HepG2 (cell line): ENCODE data around the gene PKLR. TPM values are rescaled to one million over a fixed set of nuclear protein-coding genes. Genes with fewer than 3 reads are reported as not detected.

ENCODE experiments used
- ATF1 ChIP-seq: IDR thresholded peaks from 2 replicates; pipeline ENCODE4 v1.6.1; 2016; ENCODE audit warnings: mild to moderate bottlenecking, control low read depth
- CEBPG ChIP-seq: IDR thresholded peaks from 2 replicates; pipeline ENCODE4 v1.6.1; 2016
- CSRNP1 ChIP-seq: sonication (generic); formaldehyde crosslinking; IDR thresholded peaks from 2 replicates; pipeline ENCODE4 v1.8.1; 2023; ENCODE audit warnings: mild to moderate bottlenecking, missing genetic modification reagents
- FOXC1 ChIP-seq: sonication (generic); formaldehyde crosslinking; IDR thresholded peaks from 2 replicates; pipeline ENCODE4 v1.8.0; 2022; ENCODE audit warnings: mild to moderate bottlenecking, missing genetic modification reagents, borderline replicate concordance
- HCFC1 ChIP-seq: fragments of 150-350 bp; IDR thresholded peaks from 2 replicates; pipeline ENCODE4 v1.6.1; 2014; ENCODE audit warnings: low read depth, low read length
- HES4 ChIP-seq: sonication (generic); formaldehyde crosslinking; IDR thresholded peaks from 2 replicates; pipeline ENCODE4 v1.9.0; 2021; ENCODE audit warnings: mild to moderate bottlenecking, missing genetic modification reagents, borderline replicate concordance
- HIVEP1 ChIP-seq: sonication (generic); formaldehyde crosslinking; IDR thresholded peaks from 2 replicates; pipeline ENCODE4 v1.4.0; 2020; ENCODE audit warnings: mild to moderate bottlenecking, missing genetic modification reagents
- HNRNPUL1 ChIP-seq: fragments of 200-400 bp; formaldehyde crosslinking; IDR thresholded peaks from 2 replicates; pipeline ENCODE4 v1.6.1; 2017; ENCODE audit warnings: low read depth, mild to moderate bottlenecking, low read length, moderate library complexity
- MAX ChIP-seq: IDR thresholded peaks from 2 replicates; pipeline ENCODE4 v1.6.1; 2012; ENCODE audit warnings: inconsistent platforms
- NFRKB ChIP-seq: fragments of 450-650 bp; IDR thresholded peaks from 2 replicates; pipeline ENCODE4 v1.6.1; 2017
- ONECUT2 ChIP-seq: sonication (generic); formaldehyde crosslinking; IDR thresholded peaks from 2 replicates; pipeline ENCODE4 v1.4.0; 2020; ENCODE audit warnings: missing genetic modification reagents
- PLSCR1 ChIP-seq: sonication (generic); formaldehyde crosslinking; IDR thresholded peaks from 2 replicates; pipeline ENCODE4 v1.5.0; 2020; ENCODE audit warnings: missing genetic modification reagents, mild to moderate bottlenecking, borderline replicate concordance
- POGK ChIP-seq: sonication (generic); formaldehyde crosslinking; conservative IDR thresholded peaks from 2 replicates; pipeline ENCODE4 v1.8.0; 2022; ENCODE audit warnings: mild to moderate bottlenecking, moderate library complexity, missing genetic modification reagents
- RBAK ChIP-seq: sonication (generic); formaldehyde crosslinking; IDR thresholded peaks from 2 replicates; pipeline ENCODE4 v1.5.1; 2020; ENCODE audit warnings: mild to moderate bottlenecking, missing genetic modification reagents
- SMC3 ChIP-seq: IDR thresholded peaks from 2 replicates; pipeline ENCODE4 v1.6.1; 2011; ENCODE audit warnings: low read length, improper control_type of control experiment
- SNRNP70 ChIP-seq: fragments of 200-400 bp; formaldehyde crosslinking; IDR thresholded peaks from 2 replicates; pipeline ENCODE4 v1.6.1; 2017; ENCODE audit warnings: mild to moderate bottlenecking, low read depth, low read length, moderate library complexity
- THAP7 ChIP-seq: sonication (generic); formaldehyde crosslinking; IDR thresholded peaks from 2 replicates; pipeline ENCODE4 v1.8.1; 2023; ENCODE audit warnings: mild to moderate bottlenecking, missing genetic modification reagents
- ZFY ChIP-seq: sonication (generic); formaldehyde crosslinking; IDR thresholded peaks from 2 replicates; pipeline ENCODE4 v1.4.0; 2020; ENCODE audit warnings: missing genetic modification reagents
- ZMYM2 ChIP-seq: sonication (generic); formaldehyde crosslinking; IDR thresholded peaks from 2 replicates; pipeline ENCODE4 v1.8.0; 2022; ENCODE audit warnings: mild to moderate bottlenecking, missing genetic modification reagents
- ZNF263 ChIP-seq: sonication (generic); formaldehyde crosslinking; IDR thresholded peaks from 2 replicates; pipeline ENCODE4 v1.4.0; 2020; ENCODE audit warnings: missing genetic modification reagents
- ZNF460 ChIP-seq: sonication (generic); formaldehyde crosslinking; IDR thresholded peaks from 2 replicates; pipeline ENCODE4 v1.5.1; 2020; ENCODE audit warnings: missing genetic modification reagents, mild to moderate bottlenecking, borderline replicate concordance
- ZNF570 ChIP-seq: sonication (generic); formaldehyde crosslinking; IDR thresholded peaks from 2 replicates; pipeline ENCODE4 v1.4.0; 2020; ENCODE audit warnings: mild to moderate bottlenecking, missing genetic modification reagents, borderline replicate concordance
- ZNF775 ChIP-seq: sonication (generic); formaldehyde crosslinking; IDR thresholded peaks from 2 replicates; pipeline ENCODE4 v1.4.0; 2020; ENCODE audit warnings: missing genetic modification reagents, mild to moderate bottlenecking, moderate library complexity, borderline replicate concordance
- polyA plus RNA-seq, 8 experiments: library from polyadenylated mRNA; depleted of rRNA in 3 of 8; stranded (reverse) in 7 of 8; unstranded in 1 of 8; fragments of >200 nt; fragmentation: Illumina TruSeq in 4 of 8; extraction: Trizol in 4 of 8; gene quantifications; 2 replicates each; pipeline versions ENCODE4 v1.2.1 to v1.2.3, GENCODE V29; 2011 to 2016; ENCODE audit warnings: low read depth in 4 of 8, missing spikeins in 1 of 8, mixed read lengths in 1 of 8; ENCODE audit not compliant: insufficient read depth in 1 of 8
- total RNA-seq, 5 experiments: library from RNA; depleted of rRNA; stranded (reverse); fragments of >200 nt; fragmentation: Illumina TruSeq; extraction: Trizol; gene quantifications; 2 replicates each; pipeline ENCODE4 v1.2.3, GENCODE V29; 2016; ENCODE audit warnings: low read depth in 1 of 5

PKLR gene
- total and polyA plus RNA-seq, 2 of the 13 experiments (the other 11 are each of a cell fraction or from before 2014, with no cell fraction given), result 10.3 to 29.3 TPM

GRCh38 chr1:155308493-155309422 is 7.5 kb upstream of the PKLR start, which contains the start of gene FDPS (continued):
- TF ChIP-seq PLSCR1 (CRISPR knock-in tag), result no peak
- TF ChIP-seq FOXC1 (CRISPR knock-in tag), result peak; percentile 40; the same call in 1 of the 2 replicates
- no peak for TF ChIP-seq THAP7 (CRISPR knock-in tag)
- TF ChIP-seq ONECUT2 (CRISPR knock-in tag), result peak; percentile 50; the same call in 1 of the 2 replicates
- 0 out of 2 replicates have a peak, but pooled peaks have one; percentile 41 for TF ChIP-seq HES4 (CRISPR knock-in tag)
- peak; percentile 56 for TF ChIP-seq POGK (CRISPR knock-in tag)
- TF ChIP-seq SMC3, result no peak
- TF ChIP-seq CEBPG (CRISPR knock-in tag), result peak; percentile 46
- peak; percentile 80 for TF ChIP-seq ZFY (CRISPR knock-in tag)
- TF ChIP-seq NFRKB, result no peak
- TF ChIP-seq ZMYM2 (CRISPR knock-in tag), result 0 out of 2 replicates have a peak, but pooled peaks have one; percentile 3
- no peak for TF ChIP-seq SNRNP70
- TF ChIP-seq ZNF460 (CRISPR knock-in tag), result no peak
- TF ChIP-seq HNRNPUL1, result no peak
- peak; percentile 89 for TF ChIP-seq HCFC1
- TF ChIP-seq ZNF775 (CRISPR knock-in tag), result no peak; the same call in 1 of the 2 replicates
- no peak for TF ChIP-seq ZNF570 (CRISPR knock-in tag)
- TF ChIP-seq CSRNP1 (CRISPR knock-in tag), result peak; percentile 21; the same call in 1 of the 2 replicates
- TF ChIP-seq HIVEP1 (CRISPR knock-in tag), result 0 out of 2 replicates have a peak, but pooled peaks have one; percentile 42
- no peak for TF ChIP-seq RBAK (CRISPR knock-in tag)
- TF ChIP-seq MAX, result peak; percentile 63
- TF ChIP-seq ATF1, result peak; percentile 98
- TF ChIP-seq ZNF263 (CRISPR knock-in tag), result no peak; the same call in 1 of the 2 replicates
